Endothelial cell of umbilical vein (primary cell): Measurements from ENCODE around the gene OR8G5. TPM values are rescaled to one million over a fixed set of nuclear protein-coding genes. Genes with fewer than 3 reads are reported as not detected.

Experiments
- BruUV-seq: library from RNA; stranded (reverse); fragments of 400-500 nt; replicated peaks from 2 replicates; lab custom pipeline; 2021; lab: Mats Ljungman, UMichigan
- CTCF ChIA-PET: fragments of 300-600, 350-600 bp; sonication (Branson Sonifier 250); formaldehyde crosslinking; loops from one replicate; lab custom pipeline; 2021; ENCODE audit warnings: antibody characterized with exemption, inconsistent platforms; lab: Charles Lee
- POLR2A ChIA-PET: fragments of 300-600, 350-600 bp; sonication (Branson Sonifier 250); formaldehyde crosslinking; loops from one replicate; lab custom pipeline; 2021; ENCODE audit warnings: antibody characterized with exemption, inconsistent platforms; lab: Charles Lee
- DNase-seq: peaks from one replicate; pipeline ENCODE4 v3.0.0-alpha.2; 2011; ENCODE audit warnings: low read depth, low spot score
- FAIRE-seq: peaks from 2 replicates; lab custom pipeline; 2011; peaks lifted over from hg19 to GRCh38; lab: Jason Lieb, UNC
- H2AFZ ChIP-seq: 2 replicates; pipeline ENCODE4 v1.6.0; 2012; ENCODE audit warnings: low read depth, low read length, control low read depth, inconsistent platforms
- H3K27ac ChIP-seq: 2 replicates; pipeline ENCODE4 v1.5.1; 2011; ENCODE audit warnings: low read depth, mild to moderate bottlenecking, control low read depth, low read length, moderate library complexity; ENCODE audit not compliant: insufficient read depth
- H3K27me3 ChIP-seq, 2 experiments: 2 replicates each; pipeline versions ENCODE4 v1.6.0 to v1.6.1; 2011; ENCODE audit warnings: low read length in 2 of 2, mixed read lengths in 1 of 2; ENCODE audit not compliant: control insufficient read depth in 2 of 2, insufficient read depth in 2 of 2
- H3K36me3 ChIP-seq, 2 experiments: 2 replicates in 1 of 2; 3 replicates in 1 of 2; pipeline ENCODE4 v1.5.1; 2011; ENCODE audit warnings: low read length in 2 of 2, mild to moderate bottlenecking in 1 of 2, moderate library complexity in 1 of 2; ENCODE audit not compliant: control insufficient read depth in 2 of 2, insufficient read depth in 2 of 2; ENCODE audit errors: extremely low read depth in 1 of 2
- H3K4me1 ChIP-seq: 3 replicates; pipeline ENCODE4 v1.5.1; 2011; ENCODE audit warnings: mild to moderate bottlenecking, low read length; ENCODE audit not compliant: control insufficient read depth, insufficient read depth; ENCODE audit errors: extremely low read depth
- H3K4me2 ChIP-seq: 2 replicates; pipeline ENCODE4 v1.6.1; 2011; ENCODE audit warnings: low read length, control low read depth, mixed read lengths; ENCODE audit not compliant: insufficient read depth
- H3K4me3 ChIP-seq, 3 experiments: fragments of 200-600 bp in 1 of 3; sonication (generic), shearing (Covaris generic) in 1 of 3; replicated peaks in 1 of 3; 2 replicates each; pipeline ENCODE4 v1.5.1; 2011 to 2016; ENCODE audit warnings: control low read depth in 3 of 3, low read length in 3 of 3, mild to moderate bottlenecking in 2 of 3, inconsistent platforms in 1 of 3, low read depth in 1 of 3, moderate library complexity in 1 of 3; ENCODE audit not compliant: insufficient read depth in 1 of 3
- H3K79me2 ChIP-seq: 2 replicates; pipeline ENCODE4 v1.6.0; 2012; ENCODE audit warnings: low read length, inconsistent platforms; ENCODE audit not compliant: control insufficient read depth, insufficient read depth
- H3K9ac ChIP-seq: replicated peaks from 2 replicates; pipeline ENCODE3; 2011; ENCODE audit warnings: low read length, control low read depth; ENCODE audit not compliant: insufficient read depth; ENCODE audit errors: extremely low read depth
- H3K9me1 ChIP-seq: replicated peaks from 3 replicates; pipeline ENCODE4 v1.6.0; 2011; ENCODE audit warnings: mild to moderate bottlenecking, low read length; ENCODE audit not compliant: control insufficient read depth, insufficient read depth; ENCODE audit errors: extremely low read depth
- H3K9me3 ChIP-seq: replicated peaks from 2 replicates; pipeline ENCODE4 v1.5.1; 2012; ENCODE audit warnings: low read length, inconsistent platforms; ENCODE audit not compliant: control insufficient read depth, insufficient read depth
- H4K20me1 ChIP-seq: replicated peaks from 2 replicates; pipeline ENCODE3; 2011; ENCODE audit warnings: mild to moderate bottlenecking, low read length; ENCODE audit not compliant: control insufficient read depth, insufficient read depth; ENCODE audit errors: extremely low read depth
- EZH2 ChIP-seq: IDR thresholded peaks from 2 replicates; pipeline ENCODE4 v1.6.1; 2012; ENCODE audit warnings: borderline replicate concordance, low read depth, mild to moderate bottlenecking, moderate library complexity, low read length, inconsistent platforms; ENCODE audit not compliant: severe bottlenecking
- FOS ChIP-seq: IDR thresholded peaks from 2 replicates; pipeline ENCODE4 v1.6.1; 2011; ENCODE audit warnings: mild to moderate bottlenecking, low read length, moderate library complexity, borderline replicate concordance; ENCODE audit not compliant: insufficient read depth
- JUN ChIP-seq: IDR thresholded peaks from 2 replicates; pipeline ENCODE4 v1.6.1; 2011; ENCODE audit warnings: borderline replicate concordance, low read depth; ENCODE audit not compliant: insufficient read length, insufficient read depth
- MYC ChIP-seq: IDR thresholded peaks from one replicate; pipeline ENCODE4 v1.6.1; 2011; ENCODE audit warnings: mild to moderate bottlenecking, low read depth, low read length
- POLR2A ChIP-seq: IDR thresholded peaks from 2 replicates; pipeline ENCODE4 v1.6.1; 2012; ENCODE audit warnings: low read depth, mild to moderate bottlenecking, control low read depth, low read length
- POLR2AphosphoS5 ChIP-seq: IDR thresholded peaks from 2 replicates; pipeline ENCODE4 v1.6.1; 2012; ENCODE audit warnings: low read depth, mild to moderate bottlenecking, control low read depth, low read length, moderate library complexity; ENCODE audit not compliant: insufficient read depth
- dilution Hi-C: fragments of 300-500 bp; cut with MboI; formaldehyde crosslinking; loops from one replicate; pipeline ENCODE4 v1.15.0; 2019; ENCODE audit warnings: low sequenced_read_pairs; ENCODE audit not compliant: extremely low pct_ligation_motif_present
- intact Hi-C: fragments of 100-400 bp; cut with micrococcal nuclease; formaldehyde crosslinking; loops from one replicate; pipeline ENCODE4 v1.10.0; 2022
- polyA plus RNA-seq, 4 experiments: library from polyadenylated mRNA; depleted of rRNA in 3 of 4; stranded (reverse) in 3 of 4; unstranded in 1 of 4; fragments of >200 nt; gene quantifications; 2 replicates each; pipeline versions ENCODE4 v1.2.1 to v1.2.3, GENCODE V29; 2011 to 2012; ENCODE audit warnings: missing spikeins in 1 of 4
- total RNA-seq: library from RNA; stranded (reverse); gene quantifications from 2 replicates; pipeline ENCODE4 v1.2.3, GENCODE V29; 2021

OR8G5 gene
- total and polyA plus RNA-seq, 2 donors (not counting 3 experiments of a cell fraction or from before 2014, with no cell fraction given): not detected

GRCh38 chr11:124313849-124314248 is 57.7 kb downstream of the OR8G5 start, which contains the start of gene OR8D1:
TSS of gene OR8D1 (minus strand) at chr11:124313949. CDS start at chr11:124310766, 3,183 bp downstream.
- H3K4me2 ChIP-seq: peak within 1 kb of the TSS; percentile 31
- H3K4me1 ChIP-seq: peaks cover 6% of the 10 kb centered on the region
- H4K20me1 ChIP-seq: no peaks in the 10 kb centered on the region
- no peak within 1 kb of the TSS for H3K9ac ChIP-seq
- H3K27ac ChIP-seq: no peak within 1 kb of the TSS
- H3K9me3 ChIP-seq: no peaks in the 10 kb centered on the region
- TF ChIP-seq FOS: no peak
- no peak for TF ChIP-seq EZH2
- TF ChIP-seq JUN: no peak
- TF ChIP-seq POLR2AphosphoS5: no peak
- TF ChIP-seq POLR2A: no peak
- no peaks in the 10 kb centered on the region for H3K79me2 ChIP-seq
- no TSS peak for BruUV-seq
- DNase-seq (no peak), FAIRE-seq (no peak)
- ChIA-PET POLR2A (no interaction called here), CTCF (no interaction called here)
- dilution Hi-C loops: no loop called here
- intact Hi-C loops: no loop called here
- H3K9me1 ChIP-seq: no peaks in the 10 kb centered on the region
- H3K27me3 ChIP-seq: no peaks in the 10 kb centered on the region
- H2AFZ ChIP-seq: no peak within 1 kb of the TSS
- H3K4me3 ChIP-seq: no peak within 1 kb of the TSS
- H3K36me3 ChIP-seq: no peaks in the 10 kb centered on the region

GRCh38 chr11:124315052-124315451 is 58.9 kb downstream of the OR8G5 start:
- Histone ChIP-seq H3K27me3 (peaks cover 0 to 2% of the 10 kb centered on the region in 2 experiments), H3K27ac (no peak overlapping the region), H3K4me2 (peak overlapping the region; percentile 31), H4K20me1 (no peaks in the 10 kb centered on the region), H3K4me3 (no peak overlapping the region), H3K36me3 (no peaks in the 10 kb centered on the region), H3K9ac (no peak overlapping the region), H3K4me1 (peaks cover 6% of the 10 kb centered on the region), H3K79me2 (no peaks in the 10 kb centered on the region), H3K9me1 (no peaks in the 10 kb centered on the region), H3K9me3 (no peaks in the 10 kb centered on the region), H2AFZ (no peak overlapping the region)
- FAIRE-seq (peak; percentile 63), DNase-seq (peak; percentile 79)
- CTCF ChIA-PET: interaction anchor here (0.8 to 1.2 kb wide), 3 partner anchors 15 to 243 kb away, joined by 4 to 5 read pairs (median 5); no protein-coding TSS in a partner anchor
- POLR2A ChIA-PET: interaction anchor here (0.6 kb wide), 1 partner anchor 1276 kb away, joined by 4 read pairs; no protein-coding TSS in a partner anchor
- intact Hi-C loops (no loop called here), dilution Hi-C loops (no loop called here)
- TF ChIP-seq MYC: no peak
- peak; percentile 26 for TF ChIP-seq POLR2AphosphoS5
- peak; percentile 82 for TF ChIP-seq FOS
- peak; percentile 54 for TF ChIP-seq JUN
- no TSS peak for BruUV-seq

Other genes with a start within 250 kb of the OR8G5 start
- not detected in 2 replicates for gene OR10G4, start 243.4 kb upstream of the OR8G5 start, total RNA-seq
- gene OR10G4, start 243.4 kb upstream of the OR8G5 start, polyA plus RNA-seq: not detected in 2 replicates
- not detected in 2 replicates for gene OR10G9, start 233.4 kb upstream of the OR8G5 start, total RNA-seq
- not detected in 2 replicates for gene OR10G9, start 233.4 kb upstream of the OR8G5 start, polyA plus RNA-seq
- not detected in 2 replicates for gene OR10G8, start 229.6 kb upstream of the OR8G5 start, total RNA-seq
- not detected in 2 replicates for gene OR10G8, start 229.6 kb upstream of the OR8G5 start, polyA plus RNA-seq
- not detected in 2 replicates for gene OR10G7, start 215.1 kb upstream of the OR8G5 start, total RNA-seq
- not detected in 2 replicates for gene OR10G7, start 215.1 kb upstream of the OR8G5 start, polyA plus RNA-seq
- gene VWA5A, start 140.9 kb upstream of the OR8G5 start, total RNA-seq: 11.6 and 14.3 TPM in 2 replicates
- gene VWA5A, start 140.9 kb upstream of the OR8G5 start, polyA plus RNA-seq: 7.0 and 9.1 TPM in 2 replicates
- gene OR10D3, start 73.0 kb upstream of the OR8G5 start, total RNA-seq: not detected in 2 replicates
- gene OR10D3, start 73.0 kb upstream of the OR8G5 start, polyA plus RNA-seq: not detected in 2 replicates
- not detected in 2 replicates for gene OR8G1, start 15.3 kb upstream of the OR8G5 start, total RNA-seq
- gene OR8G1, start 15.3 kb upstream of the OR8G5 start, polyA plus RNA-seq: not detected in 2 replicates
- gene OR8D1, start 57.6 kb downstream of the OR8G5 start, total RNA-seq: not detected in 2 replicates
- gene OR8D1, start 57.6 kb downstream of the OR8G5 start, polyA plus RNA-seq: not detected in 2 replicates
- not detected in 2 replicates for gene OR8D2, start 63.8 kb downstream of the OR8G5 start, total RNA-seq
- gene OR8D2, start 63.8 kb downstream of the OR8G5 start, polyA plus RNA-seq: not detected in 2 replicates
- gene OR8B2, start 128.1 kb downstream of the OR8G5 start, total RNA-seq: not detected in 2 replicates
- not detected in 2 replicates for gene OR8B2, start 128.1 kb downstream of the OR8G5 start, polyA plus RNA-seq
- not detected in 2 replicates for gene OR8B3, start 142.6 kb downstream of the OR8G5 start, total RNA-seq
- not detected in 2 replicates for gene OR8B3, start 142.6 kb downstream of the OR8G5 start, polyA plus RNA-seq
- gene OR8B4, start 168.5 kb downstream of the OR8G5 start, total RNA-seq: not detected in 2 replicates
- not detected in 2 replicates for gene OR8B4, start 168.5 kb downstream of the OR8G5 start, polyA plus RNA-seq
- gene OR8B8, start 189.3 kb downstream of the OR8G5 start, total RNA-seq: not detected in 2 replicates
- not detected in 2 replicates for gene OR8B8, start 189.3 kb downstream of the OR8G5 start, polyA plus RNA-seq